HEK293 (cell line): ENCODE data around the gene HNRNPA2B1.
"Not testable (repeated sequence)": the region's sequence is repeated elsewhere in the genome, so short reads cannot be mapped to it uniquely, and the experiment has no call there.

Source experiments
- CTCF ChIA-PET: fragments of 350-600 bp; formaldehyde crosslinking; extraction: SDS; loops from one replicate; lab custom pipeline; 2021; ENCODE audit warnings: antibody characterized with exemption; lab: Yijun Ruan, JAX
- POLR2A ChIA-PET: fragments of 300-600 bp; formaldehyde crosslinking; extraction: SDS; loops from one replicate; lab custom pipeline; 2020; ENCODE audit warnings: antibody characterized with exemption, inconsistent platforms; lab: Yijun Ruan, JAX
- H3K27ac ChIP-seq: fragments of 200-500 bp; sonication (Bioruptor generic); 2 replicates; pipeline ENCODE4 v1.5.1; 2014; ENCODE audit warnings: low read depth, low read length, control low read depth, inconsistent platforms; ENCODE audit errors: extremely low read depth
- H3K36me3 ChIP-seq, 2 experiments: fragments of 200-500 bp in 1 of 2; sonication (Bioruptor generic) in 1 of 2; 1 replicate in 1 of 2; 2 replicates in 1 of 2; pipeline ENCODE4 v1.5.1; 2014 to 2017; ENCODE audit warnings: inconsistent platforms in 2 of 2, low read length in 2 of 2; ENCODE audit not compliant: control insufficient read depth in 2 of 2, insufficient read depth in 1 of 2
- H3K4me1 ChIP-seq: fragments of 200-500 bp; sonication (Bioruptor generic); 2 replicates; pipeline ENCODE4 v1.5.1; 2014; ENCODE audit warnings: mild to moderate bottlenecking, low read length, inconsistent platforms; ENCODE audit not compliant: control insufficient read depth, insufficient read depth
- H3K4me3 ChIP-seq: 2 replicates; pipeline ENCODE4 v1.5.1; 2011; ENCODE audit warnings: low read depth, mild to moderate bottlenecking, control low read depth, low read length, moderate library complexity
- H3K9me3 ChIP-seq: fragments of 200-500 bp; sonication (Bioruptor generic); 2 replicates; pipeline ENCODE4 v1.5.1; 2014; ENCODE audit warnings: low read depth, low read length, inconsistent platforms; ENCODE audit not compliant: control insufficient read depth, insufficient read depth
- FEZF1 ChIP-seq: fragments of 450-650 bp; formaldehyde crosslinking; IDR thresholded peaks from 2 replicates; pipeline ENCODE4 v1.5.1; 2016; ENCODE audit warnings: missing biosample characterization, missing genetic modification characterization
- KLF16 ChIP-seq: fragments of 450-650 bp; formaldehyde crosslinking; IDR thresholded peaks from 2 replicates; pipeline ENCODE4 v1.5.1; 2017; ENCODE audit warnings: missing biosample characterization, missing genetic modification characterization
- KLF7 ChIP-seq: fragments of 450-650 bp; formaldehyde crosslinking; IDR thresholded peaks from 2 replicates; pipeline ENCODE4 v1.5.1; 2016; ENCODE audit warnings: missing biosample characterization, missing genetic modification characterization, borderline replicate concordance
- MEIS1 ChIP-seq: sonication (generic); formaldehyde crosslinking; IDR thresholded peaks from 2 replicates; pipeline ENCODE4 v1.8.1; 2022; ENCODE audit warnings: missing genetic modification reagents, mild to moderate bottlenecking, borderline replicate concordance
- OVOL3 ChIP-seq: fragments of 450-650 bp; formaldehyde crosslinking; IDR thresholded peaks from 2 replicates; pipeline ENCODE4 v1.5.1; 2016; ENCODE audit warnings: missing biosample characterization, missing genetic modification characterization
- ZBTB48 ChIP-seq: fragments of 450-650 bp; formaldehyde crosslinking; IDR thresholded peaks from 2 replicates; pipeline ENCODE4 v1.5.1; 2016; ENCODE audit warnings: missing biosample characterization, missing genetic modification characterization
- ZNF169 ChIP-seq: fragments of 450-650 bp; formaldehyde crosslinking; IDR thresholded peaks from 2 replicates; pipeline ENCODE4 v1.5.1; 2016; ENCODE audit warnings: missing biosample characterization, missing genetic modification characterization
- ZNF175 ChIP-seq: fragments of 450-650 bp; formaldehyde crosslinking; IDR thresholded peaks from 2 replicates; pipeline ENCODE4 v1.5.1; 2016; ENCODE audit warnings: missing biosample characterization, missing genetic modification characterization
- ZNF184 ChIP-seq: fragments of 450-650 bp; IDR thresholded peaks from 2 replicates; pipeline ENCODE4 v1.5.1; 2018; ENCODE audit warnings: missing biosample characterization, mild to moderate bottlenecking, missing genetic modification characterization
- ZNF292 ChIP-seq: fragments of 450-650 bp; formaldehyde crosslinking; IDR thresholded peaks from 2 replicates; pipeline ENCODE4 v1.5.1; 2016; ENCODE audit warnings: low read depth, missing biosample characterization, missing genetic modification characterization, borderline replicate concordance
- ZNF521 ChIP-seq: fragments of 450-650 bp; formaldehyde crosslinking; IDR thresholded peaks from 2 replicates; pipeline ENCODE4 v1.5.1; 2017; ENCODE audit warnings: missing biosample characterization, mild to moderate bottlenecking, missing genetic modification characterization
- ZNF621 ChIP-seq: fragments of 450-650 bp; formaldehyde crosslinking; IDR thresholded peaks from 2 replicates; pipeline ENCODE4 v1.5.1; 2017; ENCODE audit warnings: missing biosample characterization, missing genetic modification characterization
- ZNF660 ChIP-seq: fragments of 450-650 bp; IDR thresholded peaks from 2 replicates; pipeline ENCODE4 v1.5.1; 2018; ENCODE audit warnings: missing biosample characterization, mild to moderate bottlenecking, missing genetic modification characterization
- ZNF792 ChIP-seq: fragments of 450-650 bp; formaldehyde crosslinking; IDR thresholded peaks from 2 replicates; pipeline ENCODE4 v1.5.1; 2016; ENCODE audit warnings: missing biosample characterization, missing genetic modification characterization
- ZSCAN16 ChIP-seq: fragments of 450-650 bp; formaldehyde crosslinking; IDR thresholded peaks from 2 replicates; pipeline ENCODE4 v1.5.1; 2016; ENCODE audit warnings: missing biosample characterization, missing genetic modification characterization
- TF ChIP-seq, protein P1 (sequence below): fragments of 450-650 bp; formaldehyde crosslinking; IDR thresholded peaks from 2 replicates; pipeline ENCODE4 v1.5.1; 2016; ENCODE audit warnings: missing biosample characterization, missing genetic modification characterization, low read depth

The HNRNPA2B1 gene

GRCh38 chr7:26147646-26148306, 52.8 kb downstream of the HNRNPA2B1 start:
- POLR2A ChIA-PET = not testable (repeated sequence)

GRCh38 chr7:26147030-26147429, 53.5 kb downstream of the HNRNPA2B1 start:
- CTCF ChIA-PET = no interaction called here

More at GRCh38 chr7:26147646-26148306, 52.8 kb downstream of the HNRNPA2B1 start:
- H3K4me3 ChIP-seq, CTCF ChIA-PET, H3K27ac ChIP-seq, H3K9me3 ChIP-seq, H3K36me3 ChIP-seq, H3K4me1 ChIP-seq: not testable (repeated sequence)

GRCh38 chr7:26145238-26145637, 55.3 kb downstream of the HNRNPA2B1 start:
- TF ChIP-seq, protein P1, sequence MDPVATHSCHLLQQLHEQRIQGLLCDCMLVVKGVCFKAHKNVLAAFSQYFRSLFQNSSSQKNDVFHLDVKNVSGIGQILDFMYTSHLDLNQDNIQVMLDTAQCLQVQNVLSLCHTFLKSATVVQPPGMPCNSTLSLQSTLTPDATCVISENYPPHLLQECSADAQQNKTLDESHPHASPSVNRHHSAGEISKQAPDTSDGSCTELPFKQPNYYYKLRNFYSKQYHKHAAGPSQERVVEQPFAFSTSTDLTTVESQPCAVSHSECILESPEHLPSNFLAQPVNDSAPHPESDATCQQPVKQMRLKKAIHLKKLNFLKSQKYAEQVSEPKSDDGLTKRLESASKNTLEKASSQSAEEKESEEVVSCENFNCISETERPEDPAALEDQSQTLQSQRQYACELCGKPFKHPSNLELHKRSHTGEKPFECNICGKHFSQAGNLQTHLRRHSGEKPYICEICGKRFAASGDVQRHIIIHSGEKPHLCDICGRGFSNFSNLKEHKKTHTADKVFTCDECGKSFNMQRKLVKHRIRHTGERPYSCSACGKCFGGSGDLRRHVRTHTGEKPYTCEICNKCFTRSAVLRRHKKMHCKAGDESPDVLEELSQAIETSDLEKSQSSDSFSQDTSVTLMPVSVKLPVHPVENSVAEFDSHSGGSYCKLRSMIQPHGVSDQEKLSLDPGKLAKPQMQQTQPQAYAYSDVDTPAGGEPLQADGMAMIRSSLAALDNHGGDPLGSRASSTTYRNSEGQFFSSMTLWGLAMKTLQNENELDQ = no peak
- TF ChIP-seq KLF7 (tag by site-specific recombination) (no peak), ZSCAN16 (no peak), ZNF792 (tag by site-specific recombination) (no peak), ZNF292 (no peak), ZBTB48 (tag by site-specific recombination) (no peak), ZNF184 (tag by site-specific recombination) (no peak), ZNF169 (no peak), ZNF660 (tag by site-specific recombination) (no peak), MEIS1 (CRISPR knock-in tag) (no peak), ZNF521 (tag by site-specific recombination) (no peak), ZNF621 (tag by site-specific recombination) (no peak), KLF16 (tag by site-specific recombination) (no peak)
- Histone ChIP-seq H3K36me3 (no peaks in the 10 kb centered on the region), H3K4me1 (peaks cover 4% of the 10 kb centered on the region), H3K4me3 (no peak overlapping the region), H3K9me3 (no peaks in the 10 kb centered on the region), H3K27ac (no peak overlapping the region)
- ChIA-PET POLR2A (no interaction called here), CTCF (no interaction called here)

More at GRCh38 chr7:26147030-26147429, 53.5 kb downstream of the HNRNPA2B1 start:
- POLR2A ChIA-PET = interaction anchor here (0.7 kb wide), 1 partner anchor 10 kb away, joined by 4 read pairs; no protein-coding TSS in a partner anchor
- Histone ChIP-seq H3K4me1 (peaks cover 3% of the 10 kb centered on the region), H3K4me3 (no peak overlapping the region)
- TF ChIP-seq OVOL3 = no peak
- 0 out of 2 replicates have a peak, but pooled peaks have one; percentile 22 for TF ChIP-seq FEZF1 (tag by site-specific recombination)
- TF ChIP-seq ZNF175 (tag by site-specific recombination) = no peak
- TF ChIP-seq, all 188 proteins: peak for 1
- Histone ChIP-seq H3K36me3 (no peaks in the 10 kb centered on the region), H3K27ac (no peak overlapping the region), H3K9me3 (no peaks in the 10 kb centered on the region)
